Stimulated activated CD4-positive, alpha-beta T cell treated with anti-CD3 and anti-CD28 coated beads, Interleukin-15, amount 100 ng/mL, for 24 hours (primary cell): Measurements from ENCODE around the gene DMD.
"Not testable (repeated sequence)": the region's sequence is repeated elsewhere in the genome, so short reads cannot be mapped to it uniquely, and the experiment has no call there.

Source experiments
- DNase-seq: peaks from one replicate; pipeline ENCODE4 v3.0.0-alpha.2; 2020

Gene DMD

DNA sequence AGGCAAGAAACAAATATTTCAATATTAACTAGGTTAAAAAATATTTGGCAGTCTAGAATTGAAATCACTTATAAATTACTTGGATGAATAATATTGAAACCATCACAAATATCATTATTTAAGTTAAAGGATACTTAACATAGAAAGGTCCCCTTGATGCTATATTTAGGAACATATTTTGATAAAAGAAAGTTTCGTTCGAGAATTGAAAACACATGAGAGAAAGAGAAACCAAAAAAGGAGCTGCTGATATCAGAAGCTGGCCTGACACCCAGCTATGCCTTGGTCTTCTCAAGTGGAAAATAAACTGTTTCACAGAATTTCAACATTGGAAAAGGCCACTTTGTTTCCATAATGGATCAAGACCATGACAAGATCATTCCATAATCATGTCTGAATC is 762.4 kb downstream of the DMD start:
- DNase-seq = no peak

DNA sequence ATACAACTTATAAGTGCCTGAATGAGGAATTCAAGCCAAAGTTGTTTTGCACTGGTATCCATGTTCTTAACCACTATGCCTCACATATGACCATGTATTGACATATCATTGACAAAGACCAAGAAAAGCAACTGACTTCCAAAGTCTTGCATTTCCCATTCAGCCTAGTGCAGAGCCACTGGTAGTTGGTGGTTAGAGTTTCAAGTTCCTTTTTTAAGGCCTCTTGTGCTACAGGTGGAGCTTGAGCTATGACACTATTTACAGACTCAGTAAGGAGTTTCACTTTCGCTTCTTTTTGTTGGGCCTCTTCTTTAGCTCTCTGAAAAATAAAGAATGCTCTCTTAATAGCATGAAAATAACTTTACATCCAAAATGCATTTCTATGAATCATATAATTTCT is 763.0 kb downstream of the DMD start:
- no peak for DNase-seq

DNA sequence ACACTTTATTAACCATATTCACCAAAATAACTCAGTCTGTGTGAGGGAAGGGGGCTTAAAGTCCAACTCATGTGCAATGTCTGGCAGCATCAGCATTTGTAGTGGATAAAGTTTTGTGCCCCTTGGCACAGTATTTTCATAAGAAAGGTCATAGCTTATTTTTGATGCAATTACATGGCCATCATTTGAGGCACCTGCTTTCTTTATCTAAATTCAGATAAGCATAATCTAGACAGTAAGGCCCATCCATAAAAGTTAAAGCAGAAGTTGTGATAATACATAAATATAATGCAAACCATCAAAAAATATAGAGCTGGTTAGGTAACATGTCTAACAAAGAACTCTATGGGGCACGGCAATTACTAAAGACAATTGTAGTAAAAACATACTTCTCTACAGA is 763.7 kb downstream of the DMD start:
- no peak for DNase-seq

DNA sequence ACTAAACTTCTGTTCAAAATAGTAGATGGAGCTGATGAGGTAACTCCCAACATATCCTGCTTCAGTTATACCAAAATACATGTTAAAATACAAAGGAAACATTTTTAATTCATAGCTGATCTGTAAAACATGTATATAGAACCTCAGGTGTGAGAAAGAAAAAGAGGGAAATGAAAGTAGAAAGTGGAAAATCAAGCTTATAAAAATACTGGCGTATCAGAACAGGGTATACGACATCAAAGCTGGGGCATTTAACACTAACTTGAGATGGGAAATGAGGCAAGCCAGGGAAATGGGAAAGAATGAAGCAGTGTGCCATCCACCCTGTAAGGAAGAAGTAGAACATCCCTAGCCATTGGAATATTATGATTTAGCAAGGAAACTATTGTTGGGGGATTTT is 767.5 kb downstream of the DMD start:
- DNase-seq = no peak

DNA sequence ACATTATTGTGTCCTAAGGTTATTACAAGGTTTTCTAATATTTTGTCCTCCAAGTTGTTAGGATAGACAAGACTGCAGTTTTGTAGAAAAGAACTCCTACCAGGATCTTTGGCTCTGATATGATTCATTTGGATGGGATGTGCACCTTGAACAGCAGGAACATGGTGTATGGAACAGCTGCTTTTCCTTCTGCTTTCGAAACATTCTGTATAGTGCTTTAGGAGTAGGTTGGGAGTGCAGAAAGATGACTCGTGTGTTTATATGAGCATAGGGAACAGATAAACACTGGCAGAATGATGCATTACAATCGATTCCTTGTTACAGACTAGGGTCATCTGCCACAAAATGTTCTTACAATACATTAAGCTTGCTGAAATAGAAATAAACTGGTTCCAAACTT is 790.1 kb downstream of the DMD start:
- DNase-seq = no peak

DNA sequence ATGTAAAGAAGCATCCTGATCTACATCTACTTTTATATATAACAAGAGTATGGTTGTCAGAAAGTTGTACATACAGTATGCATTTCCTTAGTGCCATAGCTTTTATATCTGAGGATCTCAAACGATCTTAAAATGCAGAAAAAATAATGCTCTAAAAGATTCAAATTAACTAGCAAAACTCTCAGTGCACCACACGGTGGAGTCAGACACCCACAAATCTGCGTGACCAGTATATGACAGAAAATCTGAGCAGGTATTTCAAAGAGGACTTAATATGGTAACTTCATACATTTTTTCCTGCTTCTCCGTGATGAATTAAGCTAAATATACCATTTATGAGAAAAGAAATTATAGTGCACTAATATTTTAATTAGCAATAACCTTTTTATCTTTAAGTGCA is 803.0 kb downstream of the DMD start:
- DNase-seq = peak; percentile 2

DNA sequence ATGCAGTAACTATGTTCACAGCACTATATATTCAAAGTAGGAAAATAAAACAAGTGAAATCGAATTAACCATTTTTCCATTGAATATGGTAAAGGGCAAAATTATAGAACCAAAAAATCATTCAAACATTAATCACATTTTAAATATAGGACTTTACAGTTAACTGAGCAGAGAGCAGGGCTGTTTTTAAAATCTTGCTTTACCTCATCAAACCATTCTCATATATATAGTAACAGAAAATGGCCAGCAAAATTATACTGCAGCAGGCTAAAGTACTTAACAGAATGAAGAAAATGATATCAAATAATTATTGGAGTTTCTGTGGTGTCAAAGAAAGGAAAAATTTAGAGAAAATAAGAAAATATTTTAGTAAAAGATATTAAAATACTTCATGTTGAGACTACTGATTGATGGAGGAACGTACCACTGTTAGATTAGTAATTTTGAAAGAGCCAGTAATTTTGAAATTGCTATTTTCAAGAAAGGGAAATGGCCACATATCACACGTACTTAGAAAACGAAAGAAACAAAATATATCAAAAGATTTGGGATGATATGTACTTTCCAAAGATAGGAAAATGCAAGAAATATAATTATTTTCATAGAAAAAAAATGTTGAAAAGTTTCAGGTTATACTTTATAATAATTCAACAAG is 813.7 kb downstream of the DMD start:
- no peak for DNase-seq

DNA sequence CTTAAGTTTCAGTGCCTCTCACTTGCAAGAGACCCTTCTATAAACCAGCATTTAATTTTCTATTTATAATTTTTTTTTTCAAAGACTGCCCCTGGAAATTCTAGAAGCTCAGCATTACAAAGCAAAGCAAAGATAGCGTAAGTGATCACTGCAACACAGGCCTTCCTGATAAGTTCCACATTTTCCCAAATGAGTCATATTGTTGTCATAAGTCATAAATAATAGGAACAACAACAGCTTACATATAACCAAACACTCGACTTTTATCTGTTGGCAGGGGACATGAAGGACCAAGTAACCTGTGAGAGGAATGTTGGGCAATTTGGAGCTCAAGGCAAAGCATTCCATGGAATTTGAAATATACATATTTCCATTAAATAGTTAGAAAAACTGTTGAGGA is 815.5 kb downstream of the DMD start:
- no peak for DNase-seq

DNA sequence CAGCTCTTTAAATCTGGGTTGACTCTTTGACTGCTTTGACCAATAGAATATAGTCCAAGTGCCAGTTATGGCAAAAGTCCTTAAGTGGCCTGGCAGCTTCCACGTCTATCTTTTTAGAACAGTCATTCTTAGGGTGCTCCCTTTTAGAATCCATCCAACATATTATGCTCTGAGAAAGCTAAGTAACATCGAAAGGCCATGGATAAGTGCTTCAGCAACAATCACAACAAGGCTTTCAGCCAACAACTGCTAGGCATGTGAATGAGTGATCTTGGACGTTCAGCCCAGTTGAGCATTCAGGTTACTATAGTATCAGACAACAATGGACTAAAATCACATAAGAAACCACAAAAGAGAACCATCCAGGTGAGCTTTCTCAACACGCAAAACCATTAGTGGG is 818.7 kb downstream of the DMD start:
- DNase-seq = no peak

DNA sequence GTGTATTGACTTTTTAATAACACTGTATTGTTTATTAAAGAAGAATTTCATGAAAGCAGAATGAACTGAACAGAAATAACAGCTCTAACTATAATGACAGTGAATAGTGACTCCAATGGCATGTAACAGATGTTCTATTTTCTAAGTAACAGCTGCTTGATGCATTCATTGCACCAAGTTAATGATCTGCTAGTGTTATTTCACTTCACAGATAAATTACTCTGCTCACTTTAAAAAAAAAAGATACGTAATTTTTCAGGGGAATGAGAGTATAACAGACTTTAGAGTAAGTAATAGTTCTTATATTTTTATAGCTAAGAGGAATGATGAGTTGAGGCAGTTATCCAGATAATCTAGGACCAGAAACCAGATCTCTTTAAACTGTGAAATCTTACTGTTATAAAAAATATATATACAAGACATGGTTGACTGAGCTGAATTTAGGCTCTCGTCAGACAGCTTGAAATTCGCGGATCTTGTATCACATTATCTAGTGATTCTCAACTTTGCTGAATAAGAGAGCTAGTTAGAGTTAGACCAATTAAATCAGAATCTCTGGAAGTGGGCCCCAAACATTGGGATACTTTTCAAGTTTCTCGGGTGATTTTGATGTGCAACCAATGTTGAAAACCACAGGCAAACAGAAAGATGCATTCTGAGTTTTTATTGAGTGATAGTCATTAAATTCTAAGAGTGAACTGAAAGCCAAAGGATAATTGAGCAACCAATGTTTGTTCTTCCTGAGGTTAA is 840.7 kb downstream of the DMD start:
- no peak for DNase-seq

DNA sequence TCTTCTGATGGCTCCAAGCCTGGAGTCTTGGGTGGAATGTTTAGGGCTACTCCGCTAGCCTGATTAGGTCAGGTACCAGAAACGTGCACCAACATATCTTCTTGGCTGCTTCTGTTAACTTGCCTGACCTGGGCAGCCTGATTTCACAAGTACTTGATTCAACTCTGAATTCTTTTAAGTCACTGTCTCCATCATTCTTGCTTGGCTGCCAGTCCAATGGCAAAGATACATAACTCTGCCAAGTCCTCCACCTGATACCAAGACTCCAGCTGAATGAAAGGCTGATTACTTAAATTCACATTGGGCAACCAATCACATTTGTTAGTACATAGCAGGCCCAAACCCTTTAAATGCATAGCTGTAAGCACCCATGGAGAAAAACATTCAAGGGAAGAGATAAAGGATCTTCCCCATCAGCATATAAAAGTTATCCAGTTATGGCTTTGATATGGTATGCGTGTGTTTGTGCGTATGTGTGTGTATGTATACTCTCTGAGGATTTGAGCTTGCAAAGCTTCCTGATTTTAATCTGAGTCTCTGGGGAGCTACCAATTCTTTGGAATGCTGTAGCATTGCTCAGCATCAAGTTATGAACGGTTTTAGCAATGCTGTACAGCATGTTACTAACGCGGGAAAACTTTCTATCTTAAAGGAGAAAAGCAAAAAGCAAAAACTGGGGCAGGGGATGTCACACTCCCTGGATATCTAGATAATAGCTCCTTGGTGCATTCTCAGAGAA is 917.2 kb downstream of the DMD start:
- DNase-seq = no peak

DNA sequence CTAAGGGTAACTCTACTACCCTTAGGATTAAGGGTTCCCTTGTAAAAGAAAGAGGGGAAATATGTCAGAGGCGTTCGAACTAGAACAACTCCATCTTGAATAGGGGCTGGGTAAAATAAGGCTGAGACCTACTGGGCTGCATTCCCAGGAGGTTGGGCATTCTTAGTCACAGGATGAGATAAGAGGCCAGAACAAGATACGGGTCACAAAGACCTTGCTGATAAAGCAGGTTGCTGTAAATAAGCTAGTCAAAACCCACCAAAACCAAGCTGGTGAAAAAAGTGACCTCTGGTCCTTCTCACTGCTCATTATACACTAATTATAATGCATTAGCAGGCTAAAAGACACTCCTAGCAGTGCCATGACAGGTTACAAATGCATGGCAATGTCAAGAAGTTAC is 922.0 kb downstream of the DMD start:
- no peak for DNase-seq

DNA sequence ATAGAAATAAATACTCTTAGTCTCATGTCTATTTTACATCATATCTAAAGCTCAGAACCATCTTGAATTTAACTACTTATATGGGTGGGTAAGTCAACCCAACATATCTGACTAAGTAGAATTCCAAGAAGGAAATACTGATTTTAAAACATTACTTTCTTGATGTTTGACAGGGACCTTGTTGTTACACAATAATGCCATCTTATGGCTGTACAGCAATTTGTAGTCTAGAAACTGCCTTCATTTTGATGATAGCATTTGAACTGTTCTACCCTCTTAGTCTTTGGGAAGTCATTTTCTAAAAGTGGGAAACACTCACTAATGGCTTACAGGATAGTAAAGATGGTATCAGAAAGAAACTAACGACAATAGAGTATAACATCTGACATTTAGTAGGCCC is 929.5 kb downstream of the DMD start:
- DNase-seq = no peak

DNA sequence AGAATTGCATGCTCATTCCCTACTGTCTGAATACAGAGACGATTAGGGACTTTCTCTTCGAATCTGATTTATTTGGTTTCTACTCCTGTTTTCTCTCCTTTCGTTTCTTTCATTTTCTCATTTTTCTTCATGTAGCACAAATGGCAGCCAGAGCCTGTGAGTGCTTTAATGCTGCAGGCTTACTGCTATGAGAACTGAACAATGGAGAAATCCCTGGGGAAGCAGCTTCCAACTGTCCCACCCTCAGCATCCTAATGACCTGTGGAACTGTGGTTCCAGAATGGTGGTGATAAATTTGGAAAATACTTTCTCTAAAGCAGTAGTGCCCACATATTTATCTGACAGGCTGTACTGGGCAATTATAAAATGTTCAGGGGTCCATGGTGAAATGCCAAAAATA is 930.4 kb downstream of the DMD start:
- no peak for DNase-seq

DNA sequence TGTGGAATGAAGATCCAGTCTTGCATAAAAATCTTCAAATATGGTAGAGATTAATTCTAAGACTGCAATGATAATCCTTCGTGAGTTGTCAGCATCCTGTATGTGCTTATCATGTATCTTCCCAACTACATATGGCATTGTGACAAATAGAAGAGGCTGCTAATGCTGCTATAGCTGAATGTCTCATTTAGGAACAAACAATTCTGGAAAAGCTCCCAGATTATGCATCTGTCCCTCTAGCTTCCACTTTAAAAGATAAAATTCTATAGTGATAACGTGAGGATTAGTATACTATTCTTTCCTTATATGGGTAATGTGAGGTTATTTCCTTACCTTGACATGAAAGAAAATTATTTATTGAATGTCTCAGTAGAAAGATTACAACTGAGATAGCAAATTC is 930.9 kb downstream of the DMD start:
- DNase-seq = no peak

DNA sequence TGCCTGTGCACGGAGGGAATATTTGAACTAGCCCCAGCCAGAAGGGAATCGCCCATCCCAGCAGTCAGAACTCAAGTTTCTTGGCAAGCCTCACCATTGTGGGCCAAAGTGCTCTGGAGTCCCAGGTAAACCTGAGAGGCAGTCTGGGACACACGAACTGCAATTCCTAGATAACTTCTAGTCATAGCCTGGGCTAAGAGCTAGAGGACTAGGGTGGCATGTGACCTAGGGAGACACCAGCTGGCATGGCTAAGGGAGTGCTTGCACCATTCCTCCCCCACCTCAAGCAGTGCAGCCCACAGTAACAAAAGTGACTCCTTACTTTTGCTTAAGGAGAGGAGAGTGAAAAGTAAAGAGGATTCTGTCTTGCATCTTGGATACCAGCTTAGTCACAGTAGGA is 935.2 kb downstream of the DMD start:
- DNase-seq = no peak

DNA sequence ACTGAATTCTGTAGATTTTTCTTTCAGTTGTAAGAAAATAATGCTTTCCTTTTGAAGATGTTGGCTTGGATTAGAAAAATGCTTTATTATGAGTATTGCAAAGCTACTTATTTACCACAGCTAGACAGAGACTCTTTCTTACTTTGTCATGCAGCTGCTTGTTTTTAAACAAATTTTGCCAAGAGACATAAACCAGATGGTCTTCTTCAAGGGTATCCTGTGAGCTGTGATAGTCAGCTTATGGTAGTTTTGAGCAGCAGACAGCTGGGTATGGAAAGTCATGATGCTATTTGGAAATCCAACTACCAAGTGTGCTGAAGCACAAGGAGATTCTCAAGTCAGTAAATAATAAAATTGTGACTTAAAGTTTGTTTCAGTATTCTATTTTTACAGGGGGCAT is 941.5 kb downstream of the DMD start:
- no peak for DNase-seq

DNA sequence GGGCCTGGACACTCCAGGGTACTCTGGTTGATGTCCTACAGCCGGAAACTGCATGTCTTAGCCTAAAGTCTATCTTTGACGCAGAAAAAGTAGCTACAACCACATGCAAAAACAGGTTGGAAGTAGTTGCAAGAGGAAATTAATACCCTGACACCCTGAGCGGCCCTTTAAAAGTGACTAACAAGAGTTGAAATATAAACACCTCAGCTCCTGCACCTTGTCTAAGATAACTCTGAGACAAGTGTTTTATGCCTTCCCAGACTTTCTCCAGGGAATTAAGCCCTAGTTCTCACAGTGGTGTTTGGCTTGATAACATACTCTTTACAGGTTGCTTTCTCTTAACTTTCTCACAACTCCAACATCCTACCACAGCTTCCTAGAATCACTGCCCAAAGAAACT is 943.1 kb downstream of the DMD start:
- no peak for DNase-seq

DNA sequence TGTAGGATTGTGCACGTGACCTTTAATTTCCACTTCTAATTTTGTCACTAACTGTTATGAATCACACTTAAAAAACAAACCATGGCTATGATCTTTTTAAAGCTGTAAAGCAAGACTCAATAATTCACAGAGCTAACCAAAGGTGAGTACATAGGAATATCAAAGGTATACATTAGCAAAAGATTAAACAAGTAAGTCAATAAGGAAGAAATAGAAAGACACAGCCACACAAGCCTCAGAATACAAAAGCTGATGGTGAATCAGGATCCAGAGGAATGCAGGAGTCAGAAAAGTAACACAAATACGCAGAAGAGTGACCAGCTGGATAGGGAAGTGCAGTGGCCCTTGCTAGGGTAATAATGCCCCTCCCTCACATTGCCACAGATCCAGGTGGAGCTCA is 943.6 kb downstream of the DMD start:
- DNase-seq = no peak

DNA sequence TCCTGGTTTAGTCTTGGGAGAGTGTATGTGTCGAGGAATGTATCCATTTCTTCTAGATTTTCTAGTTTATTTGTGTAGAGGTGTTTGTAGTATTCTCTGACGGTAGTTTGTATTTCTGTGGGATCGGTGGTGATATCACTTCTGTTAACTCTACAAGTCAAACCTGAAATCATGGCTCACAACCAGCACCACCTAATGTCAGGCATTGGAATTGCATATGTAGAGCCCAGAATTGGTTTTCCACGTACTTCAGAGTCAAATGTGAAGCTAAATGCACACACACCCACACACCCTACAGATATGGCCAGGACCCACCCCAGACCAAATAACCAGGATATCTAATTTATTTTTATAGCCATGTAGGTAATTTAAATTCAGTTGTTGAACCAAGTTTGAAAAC is 964.7 kb downstream of the DMD start:
- not testable (repeated sequence) for DNase-seq

DNA sequence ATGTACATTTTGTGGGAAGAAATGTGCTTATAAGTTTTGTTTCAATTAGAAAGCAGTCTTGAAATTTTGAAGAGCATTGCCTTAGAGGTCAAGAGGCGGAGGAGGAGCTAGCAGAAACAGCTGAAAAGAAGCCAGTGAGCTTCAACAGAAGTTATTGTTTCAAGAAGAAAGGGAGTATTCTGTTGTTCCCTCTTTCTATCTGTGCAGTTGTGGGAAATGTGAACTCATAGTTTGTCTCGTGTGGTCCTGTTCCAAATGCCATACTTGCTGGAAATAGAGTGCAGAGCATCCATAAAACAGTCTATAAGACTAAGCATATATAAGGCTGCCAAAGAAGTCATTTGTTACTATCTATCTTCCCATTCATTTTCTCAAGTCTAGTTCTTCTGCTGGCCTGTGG is 1015.7 kb downstream of the DMD start:
- no peak for DNase-seq

DNA sequence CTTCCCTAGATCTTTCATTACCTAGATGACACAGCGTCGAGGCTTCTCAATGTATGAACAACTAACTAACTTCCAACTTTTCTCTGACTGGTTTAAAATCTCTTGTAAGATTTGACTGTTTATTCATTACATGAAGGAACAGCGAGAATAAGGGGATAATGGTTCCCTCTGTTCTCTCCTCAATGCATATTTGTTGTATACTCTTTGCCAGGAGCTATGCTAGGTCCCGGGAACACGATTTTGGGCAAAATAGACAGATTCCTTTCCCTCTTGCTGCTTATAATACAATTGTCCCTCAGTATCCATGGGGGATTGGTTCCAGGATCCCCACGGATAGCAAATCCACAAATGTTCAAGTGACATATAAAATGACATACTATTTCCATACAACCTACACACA is 1020.0 kb downstream of the DMD start:
- no peak for DNase-seq

DNA sequence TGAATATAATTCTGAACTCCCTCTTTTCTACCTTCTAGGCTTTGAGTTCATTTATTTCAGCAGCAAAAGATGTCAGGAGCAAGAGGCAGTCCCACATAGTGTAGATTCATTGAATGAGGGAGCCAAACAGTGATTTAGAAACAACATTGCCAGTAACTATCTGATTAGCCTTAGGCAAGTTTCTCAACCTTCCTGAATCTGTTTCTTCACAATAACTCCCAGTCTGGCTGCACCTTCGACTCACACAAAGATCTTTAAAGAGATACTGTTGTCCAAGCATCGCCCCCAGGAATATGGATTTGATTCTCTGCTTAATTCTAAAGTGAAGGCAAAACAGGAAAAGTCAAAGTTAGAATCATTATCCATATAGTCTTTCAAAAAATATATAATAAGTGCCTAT is 1026.2 kb downstream of the DMD start:
- DNase-seq = no peak

DNA sequence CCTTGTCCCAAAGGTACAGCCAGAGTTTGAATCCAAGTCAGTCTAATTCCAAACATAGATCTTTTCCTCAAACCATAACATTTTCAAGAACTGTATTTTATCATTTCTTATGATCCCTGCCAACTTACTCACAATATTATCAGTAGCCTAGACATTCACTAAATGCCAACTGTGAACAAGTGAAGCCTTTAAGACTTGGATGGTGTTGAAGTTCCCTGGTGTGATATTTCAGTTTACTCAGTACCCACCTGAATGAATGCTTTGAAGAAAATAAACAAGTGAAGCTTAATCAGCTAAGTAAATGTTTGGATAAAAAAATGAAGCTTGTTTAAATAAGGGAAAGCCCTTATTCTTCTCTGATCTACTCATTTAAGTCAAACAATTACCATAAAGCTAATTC is 1028.3 kb downstream of the DMD start:
- no peak for DNase-seq
